Spleen (tissue), 7 donors: ENCODE results near the gene SSTR3.

Experiments used
- POLR2A ChIP-seq, 3 donors: fragments of 450-650 bp; IDR thresholded peaks; one replicate each; pipeline ENCODE4 v1.5.1; 2017; ENCODE audit warnings: antibody characterized with exemption in 3 of 3, mild to moderate bottlenecking in 1 of 3
- POLR2AphosphoS5 ChIP-seq, 3 donors: sonication (generic); formaldehyde crosslinking; IDR thresholded peaks; one replicate each; pipeline ENCODE4 v1.5.1; 2017; ENCODE audit warnings: antibody characterized with exemption in 3 of 3
- TF ChIP-seq, protein P1 (sequence below), 11 experiments: fragments of 200-600 bp in 7 of 11; fragments of 450-650 bp in 4 of 11; sonication (generic) in 4 of 11; IDR thresholded peaks in 8 of 11; conservative IDR thresholded peaks in 3 of 11; 1 replicate in 7 of 11; 2 replicates in 4 of 11; pipeline versions ENCODE4 v1.4.0 to v1.8.0; 2016 to 2021; ENCODE audit warnings: antibody characterized with exemption in 11 of 11, inconsistent platforms in 4 of 11, mild to moderate bottlenecking in 1 of 11
- donor health status: DM: no; HTN: no; CAD: no; lungs with moderate emphysema.
- donor health status: DM: no; HTN: no; CAD: no.
- donor health status: DM: no; HTN: no; CAD: no.

DNA sequence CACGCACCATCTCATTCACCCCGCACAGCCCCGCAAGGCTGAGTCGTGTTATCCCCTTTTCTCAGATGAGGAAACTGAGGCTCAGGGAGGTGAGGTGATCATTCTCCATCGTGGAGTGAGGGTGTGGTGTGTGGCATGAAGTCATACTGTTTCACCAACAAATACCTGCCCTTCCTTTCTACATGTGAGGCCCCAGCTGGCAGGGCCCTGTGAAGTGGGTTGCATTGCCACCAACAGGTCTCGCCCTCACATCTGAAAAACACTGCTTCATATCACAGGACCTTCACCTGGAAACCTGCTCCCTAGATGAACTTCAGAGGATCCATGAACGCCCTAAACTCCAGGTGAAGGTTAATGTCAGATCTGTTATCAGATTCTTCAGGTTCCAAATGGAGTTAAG is 4.3 kb downstream of the SSTR3 start:
- TF ChIP-seq, protein P1, sequence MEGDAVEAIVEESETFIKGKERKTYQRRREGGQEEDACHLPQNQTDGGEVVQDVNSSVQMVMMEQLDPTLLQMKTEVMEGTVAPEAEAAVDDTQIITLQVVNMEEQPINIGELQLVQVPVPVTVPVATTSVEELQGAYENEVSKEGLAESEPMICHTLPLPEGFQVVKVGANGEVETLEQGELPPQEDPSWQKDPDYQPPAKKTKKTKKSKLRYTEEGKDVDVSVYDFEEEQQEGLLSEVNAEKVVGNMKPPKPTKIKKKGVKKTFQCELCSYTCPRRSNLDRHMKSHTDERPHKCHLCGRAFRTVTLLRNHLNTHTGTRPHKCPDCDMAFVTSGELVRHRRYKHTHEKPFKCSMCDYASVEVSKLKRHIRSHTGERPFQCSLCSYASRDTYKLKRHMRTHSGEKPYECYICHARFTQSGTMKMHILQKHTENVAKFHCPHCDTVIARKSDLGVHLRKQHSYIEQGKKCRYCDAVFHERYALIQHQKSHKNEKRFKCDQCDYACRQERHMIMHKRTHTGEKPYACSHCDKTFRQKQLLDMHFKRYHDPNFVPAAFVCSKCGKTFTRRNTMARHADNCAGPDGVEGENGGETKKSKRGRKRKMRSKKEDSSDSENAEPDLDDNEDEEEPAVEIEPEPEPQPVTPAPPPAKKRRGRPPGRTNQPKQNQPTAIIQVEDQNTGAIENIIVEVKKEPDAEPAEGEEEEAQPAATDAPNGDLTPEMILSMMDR (IDR thresholded peaks at IDR 0.05 in 8 of 11, conservative IDR thresholded peaks at IDR 0.05 in 3 of 11), result no peak
- TF ChIP-seq POLR2AphosphoS5 (IDR thresholded peaks at IDR 0.05) (no peak), POLR2A (IDR thresholded peaks at IDR 0.05) (no peak)
